Lower leg skin (tissue), 4 donors: ENCODE data around the gene CFAP299. TPM values are rescaled to one million over a fixed set of nuclear protein-coding genes. Genes with fewer than 3 reads are reported as not detected.

ENCODE experiments used
- DNase-seq, 2 donors: peaks; one replicate each; pipeline ENCODE4 v3.0.0-alpha.2; 2019; ENCODE audit warnings: low spot score in 2 of 2
- H3K4me3 ChIP-seq: fragments of 200-600 bp; sonication (generic); 2 replicates; pipeline ENCODE4 v1.5.1; 2017; ENCODE audit warnings: mild to moderate bottlenecking, low read depth; ENCODE audit not compliant: poor library complexity, severe bottlenecking
- POLR2A ChIP-seq, 2 donors: fragments of 450-650 bp; IDR thresholded peaks; one replicate each; pipeline ENCODE4 v1.6.1; 2016 to 2017; ENCODE audit warnings: antibody characterized with exemption in 2 of 2, mild to moderate bottlenecking in 1 of 2, moderate library complexity in 1 of 2
- WGBS, 2 donors: methylation state at CpG; one replicate each; pipeline ENCODE4 v1.1.5; 2018; 5-methylcytosine and 5-hydroxymethylcytosine counted together
- intact Hi-C: fragments of 100-400 bp; cut with DNase I; formaldehyde crosslinking; loops from one replicate; pipeline ENCODE4 v1.15.0; 2023; ENCODE audit warnings: low total_unique reads
- total RNA-seq, 4 donors: library from RNA; depleted of rRNA; stranded (reverse); fragments of >200 nt; gene quantifications; one replicate each; pipeline ENCODE4 v1.1.0, GENCODE V29; 2016
- TF ChIP-seq, protein P1 (sequence below), 3 donors: fragments of 450-650 bp; IDR thresholded peaks; one replicate each; pipeline ENCODE4 v1.5.1; 2016; ENCODE audit warnings: antibody characterized with exemption in 3 of 3, mild to moderate bottlenecking in 3 of 3, moderate library complexity in 2 of 3

Gene CFAP299
- total RNA-seq, 4 donors from 2014 or later = not detected

DNA sequence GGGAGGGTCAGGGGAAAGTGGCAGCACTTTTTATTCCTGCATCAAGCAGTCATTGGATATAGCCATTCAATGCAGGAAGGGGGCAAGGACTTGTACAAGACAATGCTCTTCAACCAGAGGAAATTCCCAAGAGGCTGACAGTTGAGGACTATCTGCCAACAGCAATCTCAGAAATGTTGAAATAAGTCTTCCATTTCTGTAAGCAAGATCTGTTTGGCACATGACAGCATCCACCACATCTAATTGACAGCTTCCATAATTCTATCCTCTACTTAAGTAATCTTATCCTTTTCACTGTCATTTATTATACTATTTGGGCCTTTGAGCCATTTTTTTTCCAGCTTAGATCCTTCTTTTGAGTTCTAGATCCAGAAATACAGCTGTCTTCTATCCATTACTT lies 110.7 kb downstream of the CFAP299 start:
- TF ChIP-seq, protein P1, sequence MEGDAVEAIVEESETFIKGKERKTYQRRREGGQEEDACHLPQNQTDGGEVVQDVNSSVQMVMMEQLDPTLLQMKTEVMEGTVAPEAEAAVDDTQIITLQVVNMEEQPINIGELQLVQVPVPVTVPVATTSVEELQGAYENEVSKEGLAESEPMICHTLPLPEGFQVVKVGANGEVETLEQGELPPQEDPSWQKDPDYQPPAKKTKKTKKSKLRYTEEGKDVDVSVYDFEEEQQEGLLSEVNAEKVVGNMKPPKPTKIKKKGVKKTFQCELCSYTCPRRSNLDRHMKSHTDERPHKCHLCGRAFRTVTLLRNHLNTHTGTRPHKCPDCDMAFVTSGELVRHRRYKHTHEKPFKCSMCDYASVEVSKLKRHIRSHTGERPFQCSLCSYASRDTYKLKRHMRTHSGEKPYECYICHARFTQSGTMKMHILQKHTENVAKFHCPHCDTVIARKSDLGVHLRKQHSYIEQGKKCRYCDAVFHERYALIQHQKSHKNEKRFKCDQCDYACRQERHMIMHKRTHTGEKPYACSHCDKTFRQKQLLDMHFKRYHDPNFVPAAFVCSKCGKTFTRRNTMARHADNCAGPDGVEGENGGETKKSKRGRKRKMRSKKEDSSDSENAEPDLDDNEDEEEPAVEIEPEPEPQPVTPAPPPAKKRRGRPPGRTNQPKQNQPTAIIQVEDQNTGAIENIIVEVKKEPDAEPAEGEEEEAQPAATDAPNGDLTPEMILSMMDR (IDR thresholded peaks at IDR 0.05) = no peak
- TF ChIP-seq POLR2A (IDR thresholded peaks at IDR 0.05) = no peak
- intact Hi-C loops = no loop called here
- DNase-seq = no peak
- H3K4me3 ChIP-seq = no peak overlapping the region

DNA sequence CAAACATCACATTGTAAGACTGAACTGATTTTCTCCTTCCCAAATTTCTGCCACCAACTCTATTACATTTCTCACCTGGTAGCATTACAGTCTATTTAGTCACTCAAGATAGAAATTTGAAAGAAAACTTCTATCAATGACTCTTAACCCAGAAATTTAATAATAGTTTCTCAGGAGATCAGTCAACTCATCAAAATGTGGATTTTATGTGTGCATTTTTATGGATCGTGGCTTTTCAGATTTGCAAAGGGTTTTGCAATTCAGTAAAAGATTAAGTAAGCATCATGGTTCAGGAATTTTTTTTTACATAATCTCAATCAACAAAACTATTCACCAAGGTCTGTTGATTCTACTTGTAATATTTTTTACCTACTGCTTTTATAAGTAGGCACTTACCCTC lies 111.1 kb downstream of the CFAP299 start:
- DNase-seq = no peak
- no peak for TF ChIP-seq POLR2A (IDR thresholded peaks at IDR 0.05)
- TF ChIP-seq, protein P1 (IDR thresholded peaks at IDR 0.05) = no peak
- intact Hi-C loops = no loop called here
- 65 to 73% methylated on average over 1 of the region's 1 CpG for WGBS, 2 donors
- H3K4me3 ChIP-seq = no peak overlapping the region

DNA sequence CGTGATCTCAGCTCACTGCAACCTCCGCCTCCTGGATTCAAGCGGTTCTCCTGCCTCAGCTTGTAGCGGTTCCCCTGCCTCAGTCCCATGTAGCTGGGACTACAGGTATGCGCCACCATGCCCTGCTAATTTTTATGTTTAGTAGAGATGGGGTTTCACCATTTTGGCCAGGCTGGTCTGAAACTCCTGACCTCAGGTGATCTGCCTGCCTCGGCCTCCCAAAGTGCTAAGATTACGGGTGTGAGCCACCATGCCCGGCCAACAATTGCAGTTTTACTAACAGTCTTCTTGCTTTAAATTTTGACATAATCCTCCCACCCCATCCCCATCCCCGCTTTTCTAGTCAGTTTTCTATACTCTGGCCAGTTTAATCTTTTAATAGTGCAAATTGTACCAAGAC lies 112.0 kb downstream of the CFAP299 start:
- intact Hi-C loops = no loop called here
- no peak for DNase-seq
- no peak for TF ChIP-seq POLR2A (IDR thresholded peaks at IDR 0.05)
- TF ChIP-seq, protein P1 (IDR thresholded peaks at IDR 0.05) = no peak
- H3K4me3 ChIP-seq = no peak overlapping the region
- 92 to 97% methylated on average over 9 of the region's 9 CpGs for WGBS, 2 donors

DNA sequence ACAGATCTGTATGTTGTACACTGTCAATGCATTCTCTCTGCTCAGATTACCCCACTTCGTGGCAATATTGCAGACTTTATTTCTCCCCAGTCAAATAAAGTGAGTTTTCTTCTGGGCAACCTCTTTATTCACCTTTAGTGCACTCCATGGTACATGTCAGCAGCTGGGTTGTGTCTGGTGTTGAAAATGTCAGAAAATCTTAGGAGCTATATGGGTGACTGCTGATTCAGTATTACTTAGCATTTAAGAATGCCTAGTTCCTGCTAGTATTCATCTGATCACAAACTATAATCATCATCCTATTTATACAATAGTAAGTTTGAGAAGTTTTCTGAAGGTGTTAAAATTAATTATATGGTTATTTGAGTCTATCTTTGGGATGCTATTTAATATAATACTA lies 112.5 kb downstream of the CFAP299 start:
- TF ChIP-seq, protein P1 (IDR thresholded peaks at IDR 0.05) = no peak
- TF ChIP-seq POLR2A (IDR thresholded peaks at IDR 0.05) = no peak
- DNase-seq = no peak
- intact Hi-C loops = no loop called here
- 76 to 91% methylated on average over 1 of the region's 1 CpG for WGBS, 2 donors
- H3K4me3 ChIP-seq = no peak overlapping the region

DNA sequence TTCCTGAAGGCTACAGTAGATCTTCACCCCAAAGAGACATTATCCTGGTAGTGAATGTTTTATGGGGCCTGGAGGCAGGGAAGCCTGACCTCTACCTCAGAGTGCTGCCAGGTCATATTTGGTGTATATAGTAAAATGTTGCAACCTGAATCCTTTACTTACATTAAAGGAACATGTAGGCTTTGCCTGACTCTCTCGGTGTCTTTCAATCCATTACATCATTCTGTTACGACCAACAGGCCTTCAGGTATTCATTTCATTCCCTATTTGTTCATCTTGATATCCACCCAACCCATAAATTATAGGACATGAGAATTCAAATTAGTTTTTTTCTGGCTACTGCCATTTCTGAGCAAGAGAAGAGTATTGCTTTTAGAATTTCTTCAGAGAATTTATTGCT lies 116.5 kb downstream of the CFAP299 start:
- H3K4me3 ChIP-seq = no peak overlapping the region
- intact Hi-C loops = no loop called here
- no peak for DNase-seq
- 59 to 71% methylated on average over 2 of the region's 2 CpGs for WGBS, 2 donors
- no peak for TF ChIP-seq POLR2A (IDR thresholded peaks at IDR 0.05)
- TF ChIP-seq, protein P1 (IDR thresholded peaks at IDR 0.05) = no peak

DNA sequence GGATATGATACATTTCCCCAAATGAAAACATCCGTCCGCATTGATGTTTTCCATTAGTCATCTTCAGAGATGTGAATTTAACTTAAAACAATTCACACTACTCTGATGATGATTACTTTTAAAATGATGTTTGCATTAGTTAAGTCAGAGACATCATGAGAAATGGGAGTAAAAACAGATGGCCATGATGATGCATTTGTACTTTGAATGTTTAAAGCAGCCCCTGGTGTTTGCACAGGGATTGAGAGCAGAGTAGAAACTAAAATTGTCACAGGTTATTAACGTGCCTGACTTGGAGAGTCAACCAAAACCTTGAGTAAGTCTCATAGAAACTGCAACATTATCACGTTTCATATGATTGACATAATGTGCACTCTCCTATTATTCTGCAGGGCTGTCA lies 117.2 kb downstream of the CFAP299 start:
- no peak overlapping the region for H3K4me3 ChIP-seq
- no peak for TF ChIP-seq POLR2A (IDR thresholded peaks at IDR 0.05)
- TF ChIP-seq, protein P1 (IDR thresholded peaks at IDR 0.05) = no peak
- DNase-seq = no peak
- 54 to 61% methylated on average over 4 of the region's 4 CpGs for WGBS, 2 donors
- intact Hi-C loops = no loop called here
